ENCODE data around the gene PARD3B. TPM values are rescaled to one million over a fixed set of nuclear protein-coding genes. Genes with fewer than 3 reads are reported as not detected.

PARD3B gene
- total and polyA plus RNA-seq, 2 experiments from 2014 or later = 3.5 to 4.4 TPM

DNA sequence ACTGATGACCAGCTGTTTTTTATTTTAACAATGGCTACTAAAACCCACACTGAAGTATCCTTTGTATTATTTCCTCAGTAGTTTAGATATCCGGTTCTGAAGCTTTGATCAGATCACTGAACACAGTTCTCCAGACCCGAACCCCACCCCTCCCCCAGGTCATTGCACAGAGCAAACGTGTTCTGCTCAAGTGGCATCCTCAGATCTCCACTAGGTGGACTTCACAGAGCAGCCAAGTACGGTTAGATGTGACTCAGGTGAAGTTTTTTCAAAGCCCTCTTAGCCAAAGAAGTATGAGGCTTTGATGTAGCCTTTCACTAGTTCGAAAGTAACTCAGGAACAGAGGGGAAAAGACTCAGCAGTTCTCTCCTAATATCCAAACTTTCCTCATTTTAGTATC lies 994.3 kb downstream of the PARD3B start:
- H3K4me1 Mint-ChIP-seq = peaks cover 2% of the 10 kb centered on the region; the same call in 1 of the 3 replicates
- no peaks in the 10 kb centered on the region for H3K9me2 ChIP-seq (ENCODE audit: insufficient read depth)
- TF ChIP-seq JUNB (IDR thresholded peaks at IDR 0.05; ENCODE audit: unreplicated experiment) = no peak
- TF ChIP-seq, protein P1, sequence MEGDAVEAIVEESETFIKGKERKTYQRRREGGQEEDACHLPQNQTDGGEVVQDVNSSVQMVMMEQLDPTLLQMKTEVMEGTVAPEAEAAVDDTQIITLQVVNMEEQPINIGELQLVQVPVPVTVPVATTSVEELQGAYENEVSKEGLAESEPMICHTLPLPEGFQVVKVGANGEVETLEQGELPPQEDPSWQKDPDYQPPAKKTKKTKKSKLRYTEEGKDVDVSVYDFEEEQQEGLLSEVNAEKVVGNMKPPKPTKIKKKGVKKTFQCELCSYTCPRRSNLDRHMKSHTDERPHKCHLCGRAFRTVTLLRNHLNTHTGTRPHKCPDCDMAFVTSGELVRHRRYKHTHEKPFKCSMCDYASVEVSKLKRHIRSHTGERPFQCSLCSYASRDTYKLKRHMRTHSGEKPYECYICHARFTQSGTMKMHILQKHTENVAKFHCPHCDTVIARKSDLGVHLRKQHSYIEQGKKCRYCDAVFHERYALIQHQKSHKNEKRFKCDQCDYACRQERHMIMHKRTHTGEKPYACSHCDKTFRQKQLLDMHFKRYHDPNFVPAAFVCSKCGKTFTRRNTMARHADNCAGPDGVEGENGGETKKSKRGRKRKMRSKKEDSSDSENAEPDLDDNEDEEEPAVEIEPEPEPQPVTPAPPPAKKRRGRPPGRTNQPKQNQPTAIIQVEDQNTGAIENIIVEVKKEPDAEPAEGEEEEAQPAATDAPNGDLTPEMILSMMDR (conservative IDR thresholded peaks at IDR 0.05; ENCODE audit: low read depth in 2 of 2) = peak; percentile 17 to 26; a peak in 2 of 4 replicates
- no peaks in the 10 kb centered on the region for H4K20me1 ChIP-seq (replicated peaks; ENCODE audit: insufficient read depth)
- H2AFZ ChIP-seq = no peak overlapping the region
- H3K27ac Mint-ChIP-seq = peak overlapping the region; percentile 18; the same call in 1 of the 2 replicates
- no peaks in the 10 kb centered on the region for H3K36me3 Mint-ChIP-seq (ENCODE audit: low read depth)
- H3F3A ChIP-seq (replicated peaks; ENCODE audit: low read depth) = no peaks in the 10 kb centered on the region
- H3K9me3 Mint-ChIP-seq = no peaks in the 10 kb centered on the region
- H3K4me3 ChIP-seq = no peak overlapping the region
- H3K27ac ChIP-seq (ENCODE audit: low read depth) = no peak overlapping the region
- ATAC-seq = peak; percentile 46; the same call in 1 of the 3 replicates
- no peaks in the 10 kb centered on the region for H3K36me3 ChIP-seq (ENCODE audit: insufficient read depth)
- no peak overlapping the region for H3K4me3 Mint-ChIP-seq
- H3K4me2 ChIP-seq = no peak overlapping the region
- peaks cover 3% of the 10 kb centered on the region; the same call in 1 of the 2 replicates for H3K4me1 ChIP-seq (ENCODE audit: insufficient read depth)
- DNase-seq (ENCODE audit: low spot score) = no peak
- no peaks in the 10 kb centered on the region for H3K79me2 ChIP-seq (replicated peaks; ENCODE audit: insufficient read depth)
- H3K27me3 Mint-ChIP-seq (ENCODE audit: insufficient read depth, low read depth, poor library complexity) = no peaks in the 10 kb centered on the region
- H3K27me3 ChIP-seq (ENCODE audit: insufficient read depth) = no peaks in the 10 kb centered on the region

DNA sequence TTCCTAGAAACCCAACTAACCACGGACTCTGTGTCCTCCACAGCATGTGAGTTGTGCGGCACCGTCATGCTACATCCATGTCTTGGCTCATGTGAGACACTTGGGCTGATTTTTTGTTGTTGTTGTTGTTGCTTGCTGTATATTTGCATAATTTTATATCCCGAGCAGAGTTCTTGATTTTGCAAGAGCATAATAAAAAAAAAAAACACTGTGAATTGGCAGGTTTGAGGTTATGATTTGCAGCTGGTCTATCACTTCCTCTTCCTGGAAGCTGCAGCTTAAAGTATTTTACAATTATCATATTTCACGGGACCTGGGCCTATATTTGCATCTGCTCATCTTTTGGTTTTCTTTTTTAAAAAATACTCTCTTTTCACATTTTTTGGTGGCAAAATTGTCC lies 994.8 kb downstream of the PARD3B start:
- Mint-ChIP-seq H3K4me1 (peaks cover 2% of the 10 kb centered on the region; the same call in 1 of the 3 replicates), H3K27me3 (ENCODE audit: insufficient read depth, low read depth, poor library complexity) (no peaks in the 10 kb centered on the region), H3K9me3 (no peaks in the 10 kb centered on the region), H3K27ac (peak overlapping the region; percentile 18; the same call in 1 of the 2 replicates), H3K36me3 (ENCODE audit: low read depth) (no peaks in the 10 kb centered on the region), H3K4me3 (no peak overlapping the region)
- H3K27me3 ChIP-seq (ENCODE audit: insufficient read depth) = no peaks in the 10 kb centered on the region
- no peak overlapping the region for H2AFZ ChIP-seq
- ATAC-seq (no peak), DNase-seq (ENCODE audit: low spot score) (no peak)
- H3K27ac ChIP-seq (ENCODE audit: low read depth) = no peak overlapping the region
- no peaks in the 10 kb centered on the region for H3K9me2 ChIP-seq (ENCODE audit: insufficient read depth)
- no peak overlapping the region for H3K4me2 ChIP-seq
- H3K4me1 ChIP-seq (ENCODE audit: insufficient read depth) = peaks cover 3% of the 10 kb centered on the region; the same call in 1 of the 2 replicates
- H3K79me2 ChIP-seq (replicated peaks; ENCODE audit: insufficient read depth) = no peaks in the 10 kb centered on the region
- no peaks in the 10 kb centered on the region for H3K36me3 ChIP-seq (ENCODE audit: insufficient read depth)
- TF ChIP-seq EZH2phosphoT487 (IDR thresholded peaks at IDR 0.05; ENCODE audit: unreplicated experiment) (no peak), NANOG (IDR thresholded peaks at IDR 0.05; ENCODE audit: borderline replicate concordance) (no peak), STAT1 (IDR thresholded peaks at IDR 0.05; ENCODE audit: unreplicated experiment) (no peak), ZNF114 (CRISPR knock-in tag; IDR thresholded peaks at IDR 0.05) (no peak)
- TF ChIP-seq, protein P2, sequence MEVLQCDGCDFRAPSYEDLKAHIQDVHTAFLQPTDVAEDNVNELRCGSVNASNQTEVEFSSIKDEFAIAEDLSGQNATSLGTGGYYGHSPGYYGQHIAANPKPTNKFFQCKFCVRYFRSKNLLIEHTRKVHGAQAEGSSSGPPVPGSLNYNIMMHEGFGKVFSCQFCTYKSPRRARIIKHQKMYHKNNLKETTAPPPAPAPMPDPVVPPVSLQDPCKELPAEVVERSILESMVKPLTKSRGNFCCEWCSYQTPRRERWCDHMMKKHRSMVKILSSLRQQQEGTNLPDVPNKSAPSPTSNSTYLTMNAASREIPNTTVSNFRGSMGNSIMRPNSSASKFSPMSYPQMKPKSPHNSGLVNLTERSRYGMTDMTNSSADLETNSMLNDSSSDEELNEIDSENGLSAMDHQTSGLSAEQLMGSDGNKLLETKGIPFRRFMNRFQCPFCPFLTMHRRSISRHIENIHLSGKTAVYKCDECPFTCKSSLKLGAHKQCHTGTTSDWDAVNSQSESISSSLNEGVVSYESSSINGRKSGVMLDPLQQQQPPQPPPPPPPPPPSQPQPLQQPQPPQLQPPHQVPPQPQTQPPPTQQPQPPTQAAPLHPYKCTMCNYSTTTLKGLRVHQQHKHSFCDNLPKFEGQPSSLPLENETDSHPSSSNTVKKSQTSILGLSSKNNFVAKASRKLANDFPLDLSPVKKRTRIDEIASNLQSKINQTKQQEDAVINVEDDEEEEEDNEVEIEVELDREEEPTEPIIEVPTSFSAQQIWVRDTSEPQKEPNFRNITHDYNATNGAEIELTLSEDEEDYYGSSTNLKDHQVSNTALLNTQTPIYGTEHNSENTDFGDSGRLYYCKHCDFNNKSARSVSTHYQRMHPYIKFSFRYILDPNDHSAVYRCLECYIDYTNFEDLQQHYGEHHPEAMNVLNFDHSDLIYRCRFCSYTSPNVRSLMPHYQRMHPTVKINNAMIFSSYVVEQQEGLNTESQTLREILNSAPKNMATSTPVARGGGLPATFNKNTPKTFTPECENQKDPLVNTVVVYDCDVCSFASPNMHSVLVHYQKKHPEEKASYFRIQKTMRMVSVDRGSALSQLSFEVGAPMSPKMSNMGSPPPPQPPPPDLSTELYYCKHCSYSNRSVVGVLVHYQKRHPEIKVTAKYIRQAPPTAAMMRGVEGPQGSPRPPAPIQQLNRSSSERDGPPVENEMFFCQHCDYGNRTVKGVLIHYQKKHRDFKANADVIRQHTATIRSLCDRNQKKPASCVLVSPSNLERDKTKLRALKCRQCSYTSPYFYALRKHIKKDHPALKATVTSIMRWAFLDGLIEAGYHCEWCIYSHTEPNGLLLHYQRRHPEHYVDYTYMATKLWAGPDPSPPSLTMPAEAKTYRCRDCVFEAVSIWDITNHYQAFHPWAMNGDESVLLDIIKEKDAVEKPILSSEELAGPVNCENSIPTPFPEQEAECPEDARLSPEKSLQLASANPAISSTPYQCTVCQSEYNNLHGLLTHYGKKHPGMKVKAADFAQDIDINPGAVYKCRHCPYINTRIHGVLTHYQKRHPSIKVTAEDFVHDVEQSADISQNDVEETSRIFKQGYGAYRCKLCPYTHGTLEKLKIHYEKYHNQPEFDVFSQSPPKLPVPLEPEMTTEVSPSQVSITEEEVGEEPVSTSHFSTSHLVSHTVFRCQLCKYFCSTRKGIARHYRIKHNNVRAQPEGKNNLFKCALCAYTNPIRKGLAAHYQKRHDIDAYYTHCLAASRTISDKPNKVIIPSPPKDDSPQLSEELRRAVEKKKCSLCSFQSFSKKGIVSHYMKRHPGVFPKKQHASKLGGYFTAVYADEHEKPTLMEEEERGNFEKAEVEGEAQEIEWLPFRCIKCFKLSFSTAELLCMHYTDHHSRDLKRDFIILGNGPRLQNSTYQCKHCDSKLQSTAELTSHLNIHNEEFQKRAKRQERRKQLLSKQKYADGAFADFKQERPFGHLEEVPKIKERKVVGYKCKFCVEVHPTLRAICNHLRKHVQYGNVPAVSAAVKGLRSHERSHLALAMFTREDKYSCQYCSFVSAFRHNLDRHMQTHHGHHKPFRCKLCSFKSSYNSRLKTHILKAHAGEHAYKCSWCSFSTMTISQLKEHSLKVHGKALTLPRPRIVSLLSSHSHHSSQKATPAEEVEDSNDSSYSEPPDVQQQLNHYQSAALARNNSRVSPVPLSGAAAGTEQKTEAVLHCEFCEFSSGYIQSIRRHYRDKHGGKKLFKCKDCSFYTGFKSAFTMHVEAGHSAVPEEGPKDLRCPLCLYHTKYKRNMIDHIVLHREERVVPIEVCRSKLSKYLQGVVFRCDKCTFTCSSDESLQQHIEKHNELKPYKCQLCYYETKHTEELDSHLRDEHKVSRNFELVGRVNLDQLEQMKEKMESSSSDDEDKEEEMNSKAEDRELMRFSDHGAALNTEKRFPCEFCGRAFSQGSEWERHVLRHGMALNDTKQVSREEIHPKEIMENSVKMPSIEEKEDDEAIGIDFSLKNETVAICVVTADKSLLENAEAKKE (CRISPR knock-in tag; IDR thresholded peaks at IDR 0.05) = no peak
- H3K4me3 ChIP-seq = no peak overlapping the region
- no peaks in the 10 kb centered on the region for H3F3A ChIP-seq (replicated peaks; ENCODE audit: low read depth)
- no peaks in the 10 kb centered on the region for H4K20me1 ChIP-seq (replicated peaks; ENCODE audit: insufficient read depth)
